GM21786 (cell line): ENCODE measurements around the gene AGGF1.
"Not testable (repeated sequence)": the region's sequence is repeated elsewhere in the genome, so short reads cannot be mapped to it uniquely, and the experiment has no call there.

Experiments
- ATAC-seq: cut with Tn5 transposase; IDR thresholded peaks from one replicate; pipeline ENCODE4 v1.9.1; 2021; ENCODE audit not compliant: unreplicated experiment

The AGGF1 gene

GRCh38 chr5:77024490-77024889, 5.7 kb upstream of the AGGF1 start:
- ATAC-seq: no peak

- ATAC-seq: no peak
Measured at GRCh38 chr5:77028631-77029375, 1.4 kb upstream of the AGGF1 start.

GRCh38 chr5:77029376-77029885, 773 bp upstream of the AGGF1 start:
- no peak for ATAC-seq

DNA sequence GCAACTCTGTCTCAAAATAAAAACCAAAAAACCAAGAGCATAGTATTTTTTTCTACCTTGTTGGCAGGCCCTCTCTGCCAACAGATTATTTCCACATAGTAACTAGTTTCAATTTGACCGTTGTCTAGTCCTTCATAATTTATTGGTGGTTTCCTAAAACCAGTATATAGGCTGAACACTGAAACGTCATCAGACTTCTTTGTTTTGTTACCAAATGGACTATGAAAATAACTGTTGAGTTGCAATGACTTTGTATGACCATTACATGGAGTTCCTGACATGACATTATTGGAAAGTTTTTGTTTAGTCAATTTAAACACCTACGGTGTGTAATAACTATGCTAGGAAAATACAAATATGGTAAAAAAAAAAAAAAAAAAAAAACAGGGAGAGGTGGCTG, 1.7 kb downstream of the AGGF1 start:
- no peak for ATAC-seq

DNA sequence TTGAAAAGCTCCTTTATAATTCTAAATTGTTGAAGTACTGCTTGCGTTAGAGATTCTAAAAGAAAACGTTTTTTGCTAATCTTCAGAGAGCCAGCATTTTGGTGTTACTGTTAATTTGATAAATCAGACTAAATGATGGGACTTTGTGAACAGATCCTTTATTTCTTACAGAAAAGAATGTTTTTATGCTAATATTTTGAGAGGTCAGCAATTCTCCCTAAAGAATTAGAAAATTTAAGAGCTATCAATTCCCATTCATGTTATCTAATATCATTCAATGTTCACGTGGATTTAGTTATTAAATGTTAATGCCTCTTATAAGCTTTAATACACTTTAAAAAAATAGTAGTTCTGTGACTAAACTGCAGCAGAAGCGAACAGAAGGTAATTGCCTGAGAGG, 2.4 kb downstream of the AGGF1 start:
- ATAC-seq: no peak

- no peak for ATAC-seq
Measured at GRCh38 chr5:77033338-77033737, 3.1 kb downstream of the AGGF1 start.

- no peak for ATAC-seq
Measured at GRCh38 chr5:77035950-77036349, 5.7 kb downstream of the AGGF1 start.

- no peak for ATAC-seq
Measured at GRCh38 chr5:77046416-77047073, 16.3 kb downstream of the AGGF1 start.

DNA sequence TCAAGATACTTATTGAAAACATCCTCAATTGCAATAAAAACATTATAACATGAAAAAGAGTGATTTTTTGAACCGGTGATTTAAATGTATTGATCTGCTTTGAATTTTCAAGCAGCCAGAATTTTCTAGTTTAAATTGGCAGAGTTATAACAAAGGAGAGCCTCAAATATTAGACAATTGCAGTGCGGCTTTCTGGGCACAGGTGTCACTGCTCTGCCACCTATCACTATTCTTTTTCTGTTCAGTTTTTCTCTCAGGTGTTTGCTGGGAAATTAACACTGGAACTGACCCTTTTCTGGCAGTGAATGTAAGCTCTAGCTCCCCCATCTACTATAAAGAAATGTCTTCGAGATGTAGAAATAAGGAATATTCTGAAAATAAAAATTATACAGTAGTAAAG, 33.8 kb downstream of the AGGF1 start:
- no peak for ATAC-seq

GRCh38 chr5:77065256-77065655, 35.1 kb downstream of the AGGF1 start:
- no peak for ATAC-seq

DNA sequence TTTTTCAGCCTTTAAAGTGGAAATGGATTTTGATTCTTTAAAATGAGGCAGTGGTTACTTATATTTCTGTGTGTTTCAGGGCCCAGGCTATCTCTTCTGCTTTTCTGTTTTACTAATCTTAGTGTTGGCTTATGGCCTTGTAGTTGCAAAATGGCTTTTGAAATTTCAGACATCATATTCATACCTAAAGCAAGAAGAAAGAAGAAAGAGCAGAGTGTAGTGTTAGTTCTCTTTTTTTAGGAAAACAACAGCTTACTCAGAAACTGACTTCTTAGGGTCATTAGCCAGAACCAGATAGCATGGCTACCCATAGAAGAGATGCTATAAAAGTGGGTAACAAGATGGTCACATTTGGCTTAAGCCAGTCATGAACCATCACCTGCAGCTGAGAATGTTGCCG, 36.0 kb downstream of the AGGF1 start:
- ATAC-seq: peak; percentile 34

DNA sequence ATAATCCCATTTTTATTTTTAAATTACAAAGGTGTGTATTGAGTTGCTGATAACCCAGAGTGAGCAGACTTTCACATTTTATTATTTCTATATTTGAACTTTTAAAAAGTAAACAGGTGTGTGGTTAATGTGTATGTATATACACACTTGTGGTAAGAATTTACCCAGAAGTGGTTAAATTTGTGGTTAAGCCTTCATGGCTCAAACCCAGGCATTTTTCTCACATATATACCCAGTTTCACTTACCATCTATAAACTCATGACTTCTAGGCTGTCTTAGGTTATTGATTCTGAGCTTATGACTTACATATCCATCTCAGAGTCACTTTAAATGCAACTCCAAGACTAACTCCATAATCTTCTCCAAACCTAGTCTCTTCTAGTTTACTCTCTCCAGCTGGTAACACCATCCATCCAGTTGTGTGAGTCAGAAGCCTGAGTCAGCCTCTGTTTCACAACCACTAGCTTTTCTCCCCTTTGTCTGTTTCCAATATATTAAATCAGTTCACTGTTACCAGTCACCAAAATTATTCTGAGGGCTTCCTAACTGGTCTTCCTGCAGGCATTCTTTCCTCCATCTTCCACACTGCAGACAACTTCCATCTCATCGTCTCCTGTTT, 36.7 kb downstream of the AGGF1 start:
- peak; percentile 74 for ATAC-seq

DNA sequence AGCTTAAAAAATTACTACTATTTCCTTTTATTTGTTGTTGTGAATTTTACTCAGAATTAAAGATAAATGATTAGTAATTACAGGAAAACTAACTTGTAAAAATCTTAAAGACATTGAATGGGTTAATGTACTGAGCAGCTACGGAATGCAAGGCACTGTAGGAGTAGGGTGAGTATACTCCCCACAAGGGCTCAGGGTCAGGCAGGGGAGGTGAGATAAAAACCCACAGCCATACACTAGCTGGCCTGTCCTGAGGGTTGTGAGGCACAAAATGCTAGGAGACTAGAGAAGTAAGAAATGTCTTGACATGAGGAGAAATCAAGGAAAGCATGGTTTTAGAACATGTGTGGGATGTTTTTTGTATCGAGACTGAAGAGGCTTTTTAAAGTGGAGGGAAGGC, 43.5 kb downstream of the AGGF1 start:
- no peak for ATAC-seq

GRCh38 chr5:77074745-77075144, 44.5 kb downstream of the AGGF1 start:
- no peak for ATAC-seq

GRCh38 chr5:77076961-77077828, 47.0 kb downstream of the AGGF1 start:
- peak; percentile 60 for ATAC-seq

DNA sequence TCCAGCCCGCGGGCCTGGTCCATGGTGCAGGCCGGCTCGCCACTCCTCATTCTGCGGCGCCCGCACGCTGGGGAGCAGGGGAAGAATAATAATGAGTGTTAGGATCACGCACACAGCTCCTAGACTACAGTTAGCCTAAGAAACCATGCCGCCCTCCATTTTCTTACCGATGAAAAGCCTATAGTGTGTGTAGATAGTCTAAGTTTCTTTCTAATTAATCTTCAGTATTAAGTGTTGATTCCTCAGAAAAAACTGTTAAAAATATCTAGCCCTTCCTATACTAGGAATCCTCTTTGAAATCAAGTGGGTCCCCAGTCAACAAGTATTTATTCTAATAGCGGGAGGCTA, 47.6 kb downstream of the AGGF1 start:
- ATAC-seq: no peak

GRCh38 chr5:77080479-77080878, 50.3 kb downstream of the AGGF1 start:
- ATAC-seq: not testable (repeated sequence)

GRCh38 chr5:77080905-77081304, 50.7 kb downstream of the AGGF1 start:
- no peak for ATAC-seq

- ATAC-seq: no peak
Measured at GRCh38 chr5:77082280-77082679, 52.1 kb downstream of the AGGF1 start.

DNA sequence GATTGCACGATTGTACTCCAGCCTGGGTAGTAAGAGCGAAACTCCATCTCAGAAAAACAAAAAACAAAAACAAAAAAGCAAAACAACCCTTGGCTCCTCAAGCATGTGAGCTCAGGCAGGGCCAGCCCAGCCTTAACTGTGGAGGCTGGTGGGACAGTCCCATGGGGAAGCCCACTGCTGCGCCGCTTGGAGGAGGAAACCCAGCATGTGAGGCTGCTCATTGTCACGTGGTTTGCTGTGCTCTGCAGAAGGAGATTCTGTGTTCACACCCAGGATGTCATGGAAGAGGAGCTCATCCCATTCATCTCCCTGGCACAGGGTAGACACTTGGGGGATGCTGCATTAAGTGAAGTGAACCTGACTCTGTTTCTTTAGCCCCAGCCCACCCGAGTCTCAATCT, 52.9 kb downstream of the AGGF1 start:
- no peak for ATAC-seq

DNA sequence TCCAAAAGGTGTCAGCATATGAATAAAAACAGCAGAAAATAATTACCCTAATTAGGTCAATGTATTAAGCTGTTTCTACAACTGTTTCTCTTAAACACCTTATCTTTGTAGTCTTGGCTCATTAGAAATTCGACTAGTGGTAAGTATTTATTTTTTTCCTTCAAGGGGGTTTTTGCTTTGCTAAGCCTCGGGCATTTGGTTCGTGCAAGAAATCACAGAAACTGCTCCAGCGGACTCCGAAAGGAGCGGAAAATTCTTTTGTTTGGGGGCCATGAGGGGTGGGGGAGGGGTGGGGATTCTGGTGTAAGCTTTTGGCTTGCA, 56.1 kb downstream of the AGGF1 start:
- ATAC-seq: no peak
